ENCODE data around the gene MSRB2.

GRCh38 chr10:23111517-23112286 is 16.3 kb downstream of the MSRB2 start:
- no peak for TF ChIP-seq MXI1 (conservative IDR thresholded peaks at IDR 0.05; ENCODE audit: poor library complexity, severe bottlenecking)
- no peak for TF ChIP-seq EZH2 (IDR thresholded peaks at IDR 0.05; ENCODE audit: borderline replicate concordance, insufficient read depth, low read length, poor library complexity, severe bottlenecking)

Data from neural cell (in vitro differentiated cells).